GM18868 (cell line): ENCODE measurements around the gene ZNF500.

Source experiments
- ATAC-seq: cut with Tn5 transposase; IDR thresholded peaks from one replicate; pipeline ENCODE4 v1.9.1; 2021; ENCODE audit warnings: mild to moderate bottlenecking, moderate library complexity; ENCODE audit not compliant: unreplicated experiment

The ZNF500 gene

GRCh38 chr16:4766875-4767628 is at the start of gene ZNF500:
ZNF500 (minus strand) TSS chr16:4767162; CDS start chr16:4765978, 1,184 bp downstream.
- ATAC-seq = peak; percentile 86

DNA sequence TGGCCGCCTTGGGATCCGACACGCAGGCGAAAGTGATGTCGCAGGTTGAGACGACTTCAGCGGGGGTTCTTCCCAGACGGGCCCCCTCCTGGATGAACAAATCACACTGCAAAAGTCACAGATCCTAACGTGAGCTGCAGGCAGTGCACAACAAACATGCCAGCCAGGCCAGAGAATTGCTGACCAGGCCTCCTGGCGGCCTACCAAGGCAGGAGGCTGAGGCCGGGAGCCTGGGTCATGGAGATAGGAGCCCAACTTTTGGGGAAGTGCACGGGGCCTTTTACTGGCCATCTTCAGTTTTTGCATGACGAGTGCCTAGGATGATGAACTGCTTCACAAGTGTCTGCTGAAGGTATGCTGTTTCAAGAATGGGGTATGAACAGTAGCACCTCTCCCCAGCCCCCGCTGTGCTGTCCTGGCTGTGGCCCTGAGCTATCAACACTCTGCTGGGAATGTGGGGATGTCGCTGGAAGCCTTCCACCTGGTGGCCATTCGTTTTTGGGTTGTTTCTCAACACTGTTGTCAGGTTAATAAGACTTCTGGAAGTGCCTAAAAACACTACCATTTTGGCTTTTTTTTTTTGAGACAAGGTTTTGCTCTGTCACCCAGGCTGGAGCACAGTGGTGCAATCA is 47.7 kb upstream of the ZNF500 start:
- no peak for ATAC-seq

GRCh38 chr16:4814046-4814445 is 47.1 kb upstream of the ZNF500 start:
- ATAC-seq = no peak

- no peak for ATAC-seq
These were observed 46.5 kb upstream of the ZNF500 start for GRCh38 chr16:4813251-4814003.

GRCh38 chr16:4811773-4812172 is 44.8 kb upstream of the ZNF500 start:
- ATAC-seq = no peak

- no peak for ATAC-seq
These were observed 44.3 kb upstream of the ZNF500 start for GRCh38 chr16:4811242-4811641.

DNA sequence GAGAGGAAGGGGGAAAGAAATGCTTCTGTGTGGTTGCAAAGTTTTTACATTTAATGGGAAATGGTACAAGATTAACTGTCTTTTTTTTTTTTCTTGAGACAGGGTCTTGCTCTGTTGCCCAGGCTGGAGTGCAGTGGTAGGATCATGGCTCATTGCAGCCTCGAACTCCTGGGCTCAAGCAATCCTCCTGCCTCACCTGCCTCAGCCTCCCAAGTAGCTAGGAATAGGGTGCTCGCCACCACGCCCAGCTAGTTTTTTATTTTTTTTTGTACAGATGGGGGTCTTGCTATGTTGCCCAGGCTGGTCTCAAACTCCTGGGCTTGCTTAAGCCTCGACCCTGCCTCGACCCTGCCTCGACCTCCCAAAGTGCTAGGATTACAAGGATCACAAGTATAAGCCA is 39.3 kb upstream of the ZNF500 start:
- no peak for ATAC-seq

DNA sequence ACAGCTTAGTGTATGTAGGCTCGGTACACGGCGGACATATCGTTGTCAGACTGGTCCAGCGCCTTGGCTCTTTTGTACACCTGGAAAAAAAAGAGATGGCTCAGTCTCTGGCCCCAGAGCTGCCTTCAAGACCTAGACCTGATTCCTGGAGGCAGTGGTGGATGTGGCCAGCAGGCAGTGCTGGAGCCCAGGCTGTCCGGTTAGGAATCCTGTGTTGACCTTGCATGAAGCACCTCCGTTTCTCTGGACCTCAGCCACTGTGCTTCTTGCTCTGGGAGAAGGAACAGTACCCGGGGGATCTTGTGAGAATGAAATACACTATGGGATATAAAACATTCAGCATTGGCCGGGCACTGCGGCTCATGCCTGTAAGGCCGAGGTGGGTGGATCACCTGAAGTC is 38.3 kb upstream of the ZNF500 start:
- ATAC-seq = no peak

- no peak for ATAC-seq
These were observed 37.2 kb upstream of the ZNF500 start for GRCh38 chr16:4803898-4804762.

DNA sequence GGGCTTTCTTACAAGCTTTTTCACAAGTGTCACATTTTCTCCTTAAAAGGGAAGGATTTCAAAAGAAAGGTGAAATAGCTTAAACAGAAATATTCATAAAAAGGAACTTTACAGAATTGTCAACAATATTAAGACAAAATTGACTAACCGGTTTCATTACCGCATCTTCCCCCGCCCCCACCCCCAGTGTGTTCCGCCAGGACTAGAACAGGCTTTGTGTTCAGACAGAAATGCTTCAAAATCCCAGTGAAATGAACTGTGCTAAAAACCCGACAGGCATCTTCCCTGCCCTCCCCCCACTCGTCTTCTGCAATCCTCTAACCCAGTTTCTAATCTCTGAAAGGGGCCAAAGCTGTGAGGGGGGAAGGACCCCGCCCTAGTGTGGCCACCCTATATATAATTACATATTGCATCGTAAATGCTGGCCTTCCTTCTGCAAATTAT is 36.5 kb upstream of the ZNF500 start:
- ATAC-seq = no peak

- ATAC-seq = peak; percentile 91
These were observed 35.8 kb upstream of the ZNF500 start for GRCh38 chr16:4802659-4803287.

DNA sequence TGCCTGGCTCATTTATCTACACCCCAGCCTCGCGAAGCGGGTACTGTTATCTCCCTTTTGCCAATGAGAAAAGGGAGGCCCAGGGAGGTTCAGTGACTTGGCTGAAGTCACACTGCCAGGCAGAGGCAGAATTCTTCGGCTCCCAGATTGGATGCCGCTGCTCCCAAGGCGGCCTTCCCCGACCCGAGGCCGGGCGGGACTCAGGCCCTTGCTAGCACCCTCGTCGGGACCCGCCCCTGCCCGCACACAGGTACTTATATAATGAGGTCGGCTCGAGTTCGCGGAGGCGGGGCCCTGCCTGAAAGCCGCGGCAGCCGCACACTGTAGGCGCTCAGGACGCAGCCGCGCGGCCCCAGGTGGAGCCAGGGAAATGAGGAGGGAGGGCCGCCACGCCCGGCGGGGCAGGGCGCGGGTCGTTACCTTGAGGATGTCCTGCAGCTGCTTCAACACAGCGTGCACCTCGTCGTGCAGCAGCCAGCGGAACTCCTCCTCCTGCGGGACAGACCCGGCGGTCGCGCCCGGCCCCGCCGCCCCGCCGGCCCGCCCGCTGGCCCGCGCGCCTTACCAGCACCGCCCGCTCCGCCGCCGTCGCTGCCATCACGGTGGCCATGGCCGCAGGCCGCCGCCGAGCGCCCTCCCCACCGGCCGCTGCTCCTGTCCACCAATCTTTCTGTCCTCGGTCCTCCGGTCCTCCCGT is 35.1 kb upstream of the ZNF500 start, which contains the start of gene ROGDI:
TSS of gene ROGDI (minus strand) at position 672 of the 697 bp plus-strand sequence. CDS start at position 610, 62 bp downstream.
- ATAC-seq = peak; percentile 55

- no peak for ATAC-seq
These were observed 34.3 kb upstream of the ZNF500 start for GRCh38 chr16:4801051-4801961.

DNA sequence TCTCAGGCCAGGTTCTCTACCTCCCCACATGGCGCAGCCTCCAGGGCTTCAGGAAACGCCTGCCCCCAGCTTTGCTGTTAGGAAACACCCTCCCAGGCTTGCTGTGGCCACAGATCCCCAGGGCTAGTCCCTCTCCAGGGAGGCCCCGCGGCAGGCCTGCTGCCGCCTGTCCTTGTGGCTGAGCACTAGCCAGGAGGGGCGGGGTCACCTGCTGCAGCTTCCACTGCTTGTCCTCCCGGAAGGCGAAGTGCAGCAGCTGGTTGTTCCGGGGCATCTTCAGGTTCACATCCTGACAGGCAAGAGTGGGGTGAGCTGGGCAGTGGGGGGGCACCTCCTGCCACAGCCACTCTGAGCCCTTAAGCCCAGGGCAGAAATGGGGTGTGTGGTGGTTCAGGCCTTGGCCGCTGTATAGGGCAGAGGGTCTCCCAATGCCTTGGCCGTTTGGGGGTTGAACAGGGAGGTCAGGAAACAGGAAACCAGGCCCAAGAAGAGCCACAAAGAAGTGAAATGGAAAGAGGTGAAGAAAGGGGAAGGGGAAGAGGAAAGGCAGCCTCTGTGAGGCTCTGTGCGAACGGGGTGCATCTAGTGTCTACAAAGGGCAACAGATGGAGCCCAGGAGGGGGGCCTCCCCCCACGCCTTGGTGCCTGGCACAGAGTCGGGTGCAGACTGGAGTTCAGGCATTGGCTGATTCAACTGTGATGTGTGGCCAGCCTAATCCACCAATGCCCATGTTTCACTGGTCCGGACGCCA is 33.5 kb upstream of the ZNF500 start:
- ATAC-seq = no peak

GRCh38 chr16:4799171-4799855 is 32.4 kb upstream of the ZNF500 start:
- no peak for ATAC-seq

GRCh38 chr16:4798456-4798855 is 31.5 kb upstream of the ZNF500 start:
- no peak for ATAC-seq

- ATAC-seq = no peak
These were observed 30.9 kb upstream of the ZNF500 start for GRCh38 chr16:4797805-4798252.
